Tibial nerve (tissue), 4 donors: ENCODE measurements around the gene SCN2A. TPM values are rescaled to one million over a fixed set of nuclear protein-coding genes. Genes with fewer than 3 reads are reported as not detected.

Experiments used
- DNase-seq, 2 donors: peaks; one replicate each; pipeline ENCODE4 v3.0.0-alpha.2; 2019; ENCODE audit warnings: low spot score in 2 of 2
- H3K27ac ChIP-seq, 4 donors: fragments of 200-600 bp; sonication (generic) in 3 of 4; one replicate each; pipeline ENCODE4 v1.5.1; 2017 to 2019; ENCODE audit warnings: mild to moderate bottlenecking in 1 of 4
- H3K27me3 ChIP-seq, 2 donors: fragments of 200-600 bp; sonication (generic) in 1 of 2; one replicate each; pipeline versions ENCODE4 v1.5.1 to v1.6.0; 2017 to 2019
- H3K36me3 ChIP-seq, 3 donors: fragments of 200-600 bp; sonication (generic); one replicate each; pipeline ENCODE4 v1.5.1; 2018 to 2019
- H3K4me1 ChIP-seq, 4 donors: fragments of 200-600 bp; sonication (generic) in 3 of 4; one replicate each; pipeline ENCODE4 v1.5.1; 2017 to 2019
- H3K4me3 ChIP-seq, 4 donors: fragments of 200-600 bp; sonication (generic) in 3 of 4; one replicate each; pipeline ENCODE4 v1.5.1; 2017 to 2019; ENCODE audit warnings: mild to moderate bottlenecking in 1 of 4, moderate library complexity in 1 of 4
- H3K9me3 ChIP-seq, 4 donors: fragments of 200-600 bp; sonication (generic) in 3 of 4; one replicate each; pipeline ENCODE4 v1.5.1; 2017 to 2019
- EP300 ChIP-seq, 2 donors: sonication (generic); formaldehyde crosslinking; IDR thresholded peaks; one replicate each; pipeline ENCODE4 v1.6.1; 2017; ENCODE audit warnings: antibody characterized with exemption in 2 of 2, mild to moderate bottlenecking in 1 of 2
- POLR2A ChIP-seq, 2 donors: fragments of 450-650 bp; IDR thresholded peaks; one replicate each; pipeline ENCODE4 v1.6.1; 2017; ENCODE audit warnings: antibody characterized with exemption in 2 of 2, mild to moderate bottlenecking in 2 of 2, moderate library complexity in 2 of 2
- WGBS, 2 donors: methylation state at CpG; one replicate each; pipeline ENCODE4 v1.1.5; 2018; 5-methylcytosine and 5-hydroxymethylcytosine counted together
- total RNA-seq, 4 donors: library from RNA; depleted of rRNA; stranded (reverse); fragments of >200 nt; gene quantifications; one replicate each; pipeline ENCODE4 v1.1.0, GENCODE V29; 2016
- TF ChIP-seq, protein P1 (sequence below), 5 experiments: fragments of 200-600 bp in 3 of 5; fragments of 450-650 bp in 2 of 5; sonication (generic) in 3 of 5; IDR thresholded peaks; one replicate each; pipeline ENCODE4 v1.5.1; 2016 to 2019; ENCODE audit warnings: antibody characterized with exemption in 5 of 5, mild to moderate bottlenecking in 3 of 5, moderate library complexity in 2 of 5

The SCN2A gene
- total RNA-seq, 4 donors from 2014 or later = 0.20 to 2.1 (median 0.48) TPM

DNA sequence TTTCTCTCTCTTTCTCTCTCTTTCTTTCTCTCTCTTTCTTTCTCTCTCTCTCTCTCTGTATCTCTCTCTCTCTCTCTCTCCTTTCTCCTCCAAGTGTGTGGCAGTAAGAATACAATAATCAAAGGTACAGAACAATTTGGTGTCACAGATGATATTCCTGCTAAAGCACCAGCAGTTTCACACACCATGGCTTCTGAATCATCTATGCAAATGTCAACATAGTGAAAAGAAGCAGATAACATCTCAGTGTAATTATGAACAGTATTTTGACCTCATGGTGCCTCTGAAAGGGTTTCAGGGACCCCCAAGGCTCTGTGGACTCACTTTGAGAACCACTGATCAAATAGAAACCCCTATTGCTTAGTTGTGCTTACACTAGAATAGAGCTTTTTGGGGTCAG lies 191.8 kb downstream of the SCN2A start:
- no peak for DNase-seq
- H3K4me1 ChIP-seq = no peaks in the 10 kb centered on the region
- no peaks in the 10 kb centered on the region for H3K36me3 ChIP-seq
- no peak overlapping the region for H3K4me3 ChIP-seq
- H3K27ac ChIP-seq = no peak overlapping the region
- TF ChIP-seq, protein P1, sequence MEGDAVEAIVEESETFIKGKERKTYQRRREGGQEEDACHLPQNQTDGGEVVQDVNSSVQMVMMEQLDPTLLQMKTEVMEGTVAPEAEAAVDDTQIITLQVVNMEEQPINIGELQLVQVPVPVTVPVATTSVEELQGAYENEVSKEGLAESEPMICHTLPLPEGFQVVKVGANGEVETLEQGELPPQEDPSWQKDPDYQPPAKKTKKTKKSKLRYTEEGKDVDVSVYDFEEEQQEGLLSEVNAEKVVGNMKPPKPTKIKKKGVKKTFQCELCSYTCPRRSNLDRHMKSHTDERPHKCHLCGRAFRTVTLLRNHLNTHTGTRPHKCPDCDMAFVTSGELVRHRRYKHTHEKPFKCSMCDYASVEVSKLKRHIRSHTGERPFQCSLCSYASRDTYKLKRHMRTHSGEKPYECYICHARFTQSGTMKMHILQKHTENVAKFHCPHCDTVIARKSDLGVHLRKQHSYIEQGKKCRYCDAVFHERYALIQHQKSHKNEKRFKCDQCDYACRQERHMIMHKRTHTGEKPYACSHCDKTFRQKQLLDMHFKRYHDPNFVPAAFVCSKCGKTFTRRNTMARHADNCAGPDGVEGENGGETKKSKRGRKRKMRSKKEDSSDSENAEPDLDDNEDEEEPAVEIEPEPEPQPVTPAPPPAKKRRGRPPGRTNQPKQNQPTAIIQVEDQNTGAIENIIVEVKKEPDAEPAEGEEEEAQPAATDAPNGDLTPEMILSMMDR (IDR thresholded peaks at IDR 0.05) = no peak
- no peak for TF ChIP-seq POLR2A (IDR thresholded peaks at IDR 0.05)
- TF ChIP-seq EP300 (IDR thresholded peaks at IDR 0.05) = no peak
- H3K27me3 ChIP-seq = no peaks in the 10 kb centered on the region
- no peaks in the 10 kb centered on the region for H3K9me3 ChIP-seq

DNA sequence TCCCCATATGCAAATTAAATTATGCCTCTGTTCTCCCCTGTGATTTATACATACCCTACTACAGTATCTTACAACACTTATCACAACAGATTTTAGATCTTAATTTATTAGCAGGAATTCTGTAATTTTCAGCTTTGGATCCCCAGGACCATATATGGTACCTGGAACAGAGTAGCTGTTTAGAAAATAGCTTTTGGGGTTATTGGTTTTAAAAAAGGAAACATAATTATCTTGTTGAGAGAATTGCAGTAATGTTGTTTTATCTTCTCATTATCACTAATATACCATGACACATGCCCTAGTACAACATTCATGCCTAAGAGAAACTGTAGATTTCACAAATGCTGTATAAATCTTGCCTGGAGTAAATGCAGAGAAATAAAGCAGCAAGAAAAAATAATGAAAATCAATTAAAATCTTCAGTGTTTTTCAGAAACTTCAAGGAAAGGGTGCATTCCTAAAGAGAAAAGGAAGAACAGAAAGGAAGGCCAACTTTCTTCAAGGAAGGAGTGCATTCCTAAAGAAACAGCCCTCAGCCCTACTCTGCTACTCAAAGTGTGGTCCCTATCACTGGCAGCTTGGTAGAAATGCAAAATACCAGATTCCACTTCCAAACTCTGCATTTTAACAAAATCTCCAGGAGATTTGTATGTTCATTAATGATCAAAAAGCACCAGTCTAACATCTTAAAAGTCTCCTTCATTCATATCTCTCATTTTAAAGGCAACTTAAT lies 193.2 kb downstream of the SCN2A start:
- no peak for DNase-seq
- TF ChIP-seq POLR2A (IDR thresholded peaks at IDR 0.05) (no peak), EP300 (IDR thresholded peaks at IDR 0.05) (no peak)
- TF ChIP-seq, protein P1 (IDR thresholded peaks at IDR 0.05) = no peak
- Histone ChIP-seq H3K9me3 (no peaks in the 10 kb centered on the region), H3K4me1 (no peaks in the 10 kb centered on the region), H3K4me3 (no peak overlapping the region), H3K27ac (no peak overlapping the region), H3K27me3 (no peaks in the 10 kb centered on the region), H3K36me3 (no peaks in the 10 kb centered on the region)

DNA sequence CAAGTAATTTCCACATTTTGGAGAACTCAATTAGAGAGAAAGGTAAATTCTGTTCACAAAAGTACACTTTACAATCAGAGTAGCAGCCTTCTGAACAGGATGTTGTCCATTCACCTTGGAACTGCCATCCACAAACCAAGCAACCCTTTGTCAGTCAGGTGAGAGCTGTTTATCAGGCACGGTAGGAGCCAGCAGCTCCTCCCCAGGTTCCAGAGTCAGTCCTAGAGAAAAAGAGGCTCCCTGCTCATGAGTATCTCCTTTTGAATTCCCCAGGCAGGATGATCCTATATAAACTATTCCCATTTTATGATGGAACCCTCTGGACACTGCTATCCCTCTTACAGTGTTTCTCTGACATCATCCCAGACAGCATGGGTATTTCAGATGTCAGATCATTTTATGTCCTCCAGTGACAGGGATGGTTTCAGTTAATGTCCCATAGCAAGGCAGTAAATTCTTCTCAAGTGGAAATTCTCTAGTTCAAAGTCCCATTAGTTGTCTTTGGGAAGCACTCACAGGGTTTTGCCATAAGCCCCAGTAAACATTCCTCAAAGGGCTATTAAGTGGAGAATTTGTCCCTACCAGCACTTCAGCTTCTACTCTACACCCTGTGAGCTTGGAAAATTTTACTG lies 195.8 kb downstream of the SCN2A start:
- Histone ChIP-seq H3K4me1 (peaks cover 0 to 2% (median 0%) of the 10 kb centered on the region in 4 donors), H3K27ac (no peak overlapping the region), H3K36me3 (no peaks in the 10 kb centered on the region), H3K4me3 (no peak overlapping the region), H3K27me3 (no peaks in the 10 kb centered on the region), H3K9me3 (no peaks in the 10 kb centered on the region)
- no peak for TF ChIP-seq POLR2A (IDR thresholded peaks at IDR 0.05)
- TF ChIP-seq, protein P1 (IDR thresholded peaks at IDR 0.05) = no peak
- no peak for TF ChIP-seq EP300 (IDR thresholded peaks at IDR 0.05)
- no peak for DNase-seq
- WGBS, 2 donors = 50 to 55% methylated on average over 1 of the region's 1 CpG

DNA sequence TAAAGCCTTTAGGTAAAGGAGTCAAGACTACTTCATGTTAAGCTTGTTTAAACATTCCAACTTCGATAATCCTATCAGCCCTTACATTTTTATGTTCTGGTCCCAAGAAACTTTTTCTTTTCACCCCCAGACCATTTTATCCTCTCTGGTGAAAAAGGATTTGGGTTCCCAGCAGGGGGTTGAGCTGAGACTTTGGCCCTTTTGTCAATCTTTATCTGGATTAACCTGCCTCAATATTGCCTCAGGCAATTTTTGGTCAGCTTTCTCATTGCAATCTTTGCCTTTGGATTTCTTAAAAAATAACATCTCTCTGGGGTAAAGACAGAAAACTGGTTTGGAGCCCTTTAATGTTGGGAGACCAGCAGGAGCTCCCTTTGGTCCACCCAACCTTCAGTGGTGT lies 196.4 kb downstream of the SCN2A start:
- Histone ChIP-seq H3K36me3 (no peaks in the 10 kb centered on the region), H3K4me1 (peaks cover 0 to 9% (median 0%) of the 10 kb centered on the region in 4 donors), H3K27me3 (no peaks in the 10 kb centered on the region), H3K9me3 (no peaks in the 10 kb centered on the region), H3K27ac (no peak overlapping the region), H3K4me3 (no peak overlapping the region)
- DNase-seq = no peak
- TF ChIP-seq POLR2A (IDR thresholded peaks at IDR 0.05) (no peak), EP300 (IDR thresholded peaks at IDR 0.05) (no peak)
- TF ChIP-seq, protein P1 (IDR thresholded peaks at IDR 0.05) = no peak
- WGBS, 2 donors = 74 to 77% methylated on average over 1 of the region's 1 CpG

DNA sequence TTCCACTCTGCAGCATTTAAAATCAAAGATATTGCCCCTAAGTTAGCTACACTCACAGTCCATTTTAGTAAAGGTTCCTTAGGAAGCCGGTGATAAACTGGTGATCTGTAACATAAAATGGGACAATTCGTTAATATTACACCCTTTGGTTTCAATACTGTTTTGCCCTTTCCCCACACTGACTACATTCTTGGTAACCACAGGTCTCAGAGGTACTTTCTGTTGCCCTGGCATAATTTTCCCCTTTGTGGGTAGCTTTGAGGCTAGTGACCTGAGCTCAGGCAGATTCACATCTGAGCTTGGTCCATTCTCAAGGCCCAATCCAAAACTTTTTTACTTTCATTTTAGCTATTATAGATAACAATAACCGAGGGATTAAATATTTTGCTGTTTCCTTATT lies 197.3 kb downstream of the SCN2A start:
- WGBS, 2 donors = 85 to 89% methylated on average over 3 of the region's 3 CpGs
- no peak for DNase-seq
- Histone ChIP-seq H3K27me3 (no peaks in the 10 kb centered on the region), H3K27ac (no peak overlapping the region), H3K4me3 (no peak overlapping the region), H3K4me1 (peaks cover 0 to 10% (median 0%) of the 10 kb centered on the region in 4 donors), H3K36me3 (no peaks in the 10 kb centered on the region), H3K9me3 (no peaks in the 10 kb centered on the region)
- TF ChIP-seq EP300 (IDR thresholded peaks at IDR 0.05) (no peak), POLR2A (IDR thresholded peaks at IDR 0.05) (no peak)
- TF ChIP-seq, protein P1 (IDR thresholded peaks at IDR 0.05) = no peak
